Transverse colon (tissue), 4 donors: ENCODE results near the gene HS3ST4. TPM values are rescaled to one million over a fixed set of nuclear protein-coding genes. Genes with fewer than 3 reads are reported as not detected.

Experiments
- DNase-seq: peaks from one replicate; pipeline ENCODE4 v3.0.0-alpha.2; 2019
- H3K27ac ChIP-seq, 4 donors: fragments of 200-600 bp; sonication (generic); 2 replicates each; pipeline ENCODE4 v1.5.1; 2016 to 2018; ENCODE audit warnings: inconsistent platforms in 4 of 4
- H3K27me3 ChIP-seq: fragments of 200-600 bp; sonication (generic); 2 replicates; pipeline ENCODE4 v1.5.1; 2017; ENCODE audit warnings: inconsistent platforms
- H3K36me3 ChIP-seq, 4 donors: fragments of 200-600 bp; sonication (generic); 2 replicates each; pipeline ENCODE4 v1.5.1; 2017 to 2019; ENCODE audit warnings: inconsistent platforms in 4 of 4
- H3K4me1 ChIP-seq, 4 donors: fragments of 200-600 bp; sonication (generic); 2 replicates each; pipeline ENCODE4 v1.5.1; 2017 to 2020; ENCODE audit warnings: inconsistent platforms in 4 of 4
- H3K4me3 ChIP-seq, 4 donors: fragments of 200-600 bp; sonication (generic); 1 replicate in 1 of 4; 2 replicates in 3 of 4; pipeline versions ENCODE4 v1.5.1 to v1.6.1; 2017 to 2019; ENCODE audit warnings: inconsistent platforms in 4 of 4
- H3K9me3 ChIP-seq, 2 donors: fragments of 200-600 bp; sonication (generic); 2 replicates each; pipeline ENCODE4 v1.5.1; 2017 to 2019; ENCODE audit warnings: inconsistent platforms in 2 of 2
- CTCF ChIP-seq, 5 experiments: fragments of 200-600 bp in 3 of 5; fragments of 450-650 bp in 2 of 5; sonication (generic) in 3 of 5; IDR thresholded peaks; 1 replicate in 2 of 5; 2 replicates in 3 of 5; pipeline ENCODE4 v1.5.1; 2016 to 2017; ENCODE audit warnings: antibody characterized with exemption in 5 of 5, inconsistent platforms in 3 of 5, mild to moderate bottlenecking in 2 of 5, moderate library complexity in 1 of 5
- EP300 ChIP-seq: sonication (generic); formaldehyde crosslinking; IDR thresholded peaks from one replicate; pipeline ENCODE4 v1.6.1; 2017; ENCODE audit warnings: antibody characterized with exemption, low read depth
- POLR2A ChIP-seq: fragments of 450-650 bp; IDR thresholded peaks from one replicate; pipeline ENCODE4 v1.6.1; 2016; ENCODE audit warnings: antibody characterized with exemption, mild to moderate bottlenecking, moderate library complexity
- POLR2AphosphoS5 ChIP-seq, 3 donors: sonication (generic); formaldehyde crosslinking; IDR thresholded peaks; one replicate each; pipeline ENCODE4 v1.6.1; 2016; ENCODE audit warnings: antibody characterized with exemption in 3 of 3
- WGBS, 2 donors: methylation state at CpG; one replicate each; pipeline ENCODE4 v1.1.5; 2018; ENCODE audit warnings: low coverage in 1 of 2; 5-methylcytosine and 5-hydroxymethylcytosine counted together
- in situ Hi-C, 4 donors: fragments of 200-750 bp; cut with MboI; loops; one replicate each; pipeline versions ENCODE4 v1.15.0 to v1.15.1; 2017; ENCODE audit warnings: low sequenced_read_pairs in 3 of 4, low pct_ligation_motif_present in 1 of 4, low pct_unique_long_range_greater_than_20kb in 1 of 4
- intact Hi-C: fragments of 100-400 bp; cut with DNase I; formaldehyde crosslinking; loops from one replicate; pipeline ENCODE4 v1.15.1; 2023; ENCODE audit warnings: low total_unique reads
- total RNA-seq, 4 donors: library from RNA; depleted of rRNA; stranded (reverse); fragments of >200 nt; gene quantifications; one replicate each; pipeline ENCODE4 v1.1.0, GENCODE V29; 2016

Gene HS3ST4
- total RNA-seq, result not detected

DNA sequence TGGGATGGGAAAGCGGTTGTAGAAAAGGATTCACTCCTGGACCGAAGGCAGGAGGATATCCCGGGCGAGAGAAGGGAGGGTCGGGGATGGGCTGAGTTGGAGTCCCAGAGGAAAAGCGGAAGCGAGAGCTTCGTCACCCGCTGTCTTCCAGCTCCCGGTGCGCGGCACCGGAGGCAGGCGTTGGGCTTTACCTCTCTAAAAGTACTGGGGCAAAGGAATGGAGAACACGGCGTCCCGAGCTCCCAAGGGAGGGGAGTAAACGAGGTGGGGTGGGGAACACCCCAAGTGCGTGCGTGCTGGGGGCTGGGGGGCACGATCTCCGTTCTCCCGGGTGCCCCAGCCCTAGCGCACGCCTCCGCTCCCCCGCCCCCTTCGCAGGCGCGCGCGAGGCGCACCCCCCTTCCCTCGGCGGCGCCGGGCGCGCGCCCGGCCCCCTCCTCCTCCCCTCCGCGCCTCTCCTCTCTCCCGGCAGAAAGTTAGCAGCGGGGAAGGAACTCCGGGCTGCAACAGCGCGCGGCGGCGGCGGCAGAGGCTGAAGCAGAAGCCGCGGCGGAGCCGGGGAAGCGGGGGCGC, at the start of gene HS3ST4:
Gene HS3ST4, plus strand, starts transcription at position 441 of the 573 bp plus-strand sequence.
- H3K27me3 ChIP-seq, result peaks cover 80% of the 10 kb centered on the region
- WGBS, 2 donors, result 4 to 9% methylated on average over 13 to 39 of the region's 58 CpGs
- no peak within 1 kb of the TSS for H3K27ac ChIP-seq
- TF ChIP-seq POLR2AphosphoS5 (IDR thresholded peaks at IDR 0.05) (no peak), CTCF (IDR thresholded peaks at IDR 0.05) (no peak), POLR2A (no peak), EP300 (no peak)
- no peak for DNase-seq
- intact Hi-C loops (no loop called here), in situ Hi-C loops (no loop called here)
- H3K4me3 ChIP-seq, result peak within 1 kb of the TSS in 3 of 4 donors; percentile 12 to 45 (median 22)
- peaks cover 0 to 11% (median 2%) of the 10 kb centered on the region in 4 donors for H3K4me1 ChIP-seq
- no peaks in the 10 kb centered on the region for H3K36me3 ChIP-seq
- H3K9me3 ChIP-seq, result no peaks in the 10 kb centered on the region

GRCh38 chr16:25643633-25644032, 48.1 kb upstream of the HS3ST4 start:
- no peaks in the 10 kb centered on the region for H3K9me3 ChIP-seq
- in situ Hi-C loops (no loop called here), intact Hi-C loops (no loop called here)
- H3K27me3 ChIP-seq, result no peaks in the 10 kb centered on the region
- H3K4me3 ChIP-seq, result no peak overlapping the region
- no peak overlapping the region for H3K27ac ChIP-seq
- 62 to 81% methylated on average over 2 to 4 of the region's 4 CpGs for WGBS, 2 donors
- TF ChIP-seq CTCF (IDR thresholded peaks at IDR 0.05), result no peak
- TF ChIP-seq POLR2A, result no peak
- no peak for TF ChIP-seq EP300
- DNase-seq, result no peak
- no peaks in the 10 kb centered on the region for H3K4me1 ChIP-seq
- H3K36me3 ChIP-seq, result no peaks in the 10 kb centered on the region

GRCh38 chr16:25656639-25657038, 35.1 kb upstream of the HS3ST4 start:
- Histone ChIP-seq H3K4me3 (no peak overlapping the region), H3K4me1 (no peaks in the 10 kb centered on the region), H3K27me3 (no peaks in the 10 kb centered on the region), H3K36me3 (no peaks in the 10 kb centered on the region), H3K9me3 (no peaks in the 10 kb centered on the region), H3K27ac (no peak overlapping the region)
- intact Hi-C loops (no loop called here), in situ Hi-C loops (no loop called here)
- WGBS, 2 donors, result 85 to 92% methylated on average over 2 of the region's 2 CpGs
- TF ChIP-seq POLR2AphosphoS5 (IDR thresholded peaks at IDR 0.05) (no peak), CTCF (IDR thresholded peaks at IDR 0.05) (no peak), POLR2A (no peak), EP300 (no peak)
- no peak for DNase-seq

- DNase-seq, result no peak
- H3K27me3 ChIP-seq, result no peaks in the 10 kb centered on the region
- H3K9me3 ChIP-seq, result no peaks in the 10 kb centered on the region
- intact Hi-C loops, result no loop called here
- WGBS, 2 donors, result 51 to 64% methylated on average over 2 of the region's 2 CpGs
- no peak overlapping the region for H3K4me3 ChIP-seq
- TF ChIP-seq POLR2AphosphoS5 (IDR thresholded peaks at IDR 0.05), result no peak
- TF ChIP-seq EP300, result no peak
- TF ChIP-seq CTCF (IDR thresholded peaks at IDR 0.05), result no peak
- no peak for TF ChIP-seq POLR2A
- no peaks in the 10 kb centered on the region for H3K4me1 ChIP-seq
- in situ Hi-C loops, result no loop called here
- H3K36me3 ChIP-seq, result no peaks in the 10 kb centered on the region
- H3K27ac ChIP-seq, result no peak overlapping the region
Measured at GRCh38 chr16:25676820-25677219, 14.9 kb upstream of the HS3ST4 start.
